ENCODE results near the gene MYL3. TPM values are rescaled to one million over a fixed set of nuclear protein-coding genes. Genes with fewer than 3 reads are reported as not detected.

The MYL3 gene
- total RNA-seq, 4 donors from 2014 or later, result 4.9 to 9.6 (median 6.0) TPM; not detected in 1

DNA sequence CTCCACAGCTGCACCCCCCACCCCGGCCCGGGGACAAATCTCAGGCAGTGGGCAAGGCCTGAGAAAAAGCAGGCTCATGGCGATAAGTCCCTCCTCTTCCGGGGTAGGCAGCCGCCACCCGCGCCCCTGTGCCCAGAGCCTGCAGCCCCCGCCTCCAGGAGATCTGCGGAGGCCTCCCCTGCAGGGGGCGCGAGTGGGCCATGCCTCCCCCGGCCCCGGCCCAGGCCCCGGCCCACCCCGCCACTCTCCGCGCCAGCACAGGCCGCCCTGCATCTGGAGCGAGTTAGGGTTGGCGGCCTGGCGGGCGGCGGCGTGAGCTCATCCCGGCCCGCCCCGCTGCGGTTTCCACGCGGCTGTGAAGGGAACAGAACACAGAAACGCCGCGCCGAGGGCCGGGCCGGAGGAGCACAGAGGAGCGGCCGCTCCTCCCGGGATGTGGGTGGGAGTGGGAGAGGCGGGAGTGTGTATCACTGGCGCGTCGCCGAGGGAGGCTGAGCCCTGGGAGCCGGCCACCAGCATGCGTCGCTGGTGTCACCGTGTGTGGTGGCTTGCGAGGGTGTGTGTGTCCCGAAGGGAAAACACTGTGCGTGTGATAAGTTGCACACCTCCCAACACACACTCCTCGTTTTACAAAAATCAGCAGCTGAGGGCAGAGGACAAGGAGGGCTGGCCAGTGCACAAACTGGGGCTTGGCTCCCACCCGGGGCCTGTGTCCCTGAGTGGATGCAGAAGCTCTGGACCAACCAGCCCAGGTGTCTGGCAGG, 17.2 kb downstream of the MYL3 start:
- Histone ChIP-seq H3K4me1 (peaks cover 0 to 7% of the 10 kb centered on the region in 2 donors), H3K27me3 (no peaks in the 10 kb centered on the region), H3K4me3 (peak overlapping the region; percentile 37 to 42), H3K27ac (peak overlapping the region; percentile 82), H3K9me3 (no peaks in the 10 kb centered on the region), H3K36me3 (no peaks in the 10 kb centered on the region)
- peak; percentile 78 to 87 for DNase-seq
- intact Hi-C loops (cut with DNase I; ENCODE audit: low total_unique reads), result no loop called here
- TF ChIP-seq POLR2A (IDR thresholded peaks at IDR 0.05), result peak in 1 of 2 donors; percentile 36
- TF ChIP-seq, protein P1, sequence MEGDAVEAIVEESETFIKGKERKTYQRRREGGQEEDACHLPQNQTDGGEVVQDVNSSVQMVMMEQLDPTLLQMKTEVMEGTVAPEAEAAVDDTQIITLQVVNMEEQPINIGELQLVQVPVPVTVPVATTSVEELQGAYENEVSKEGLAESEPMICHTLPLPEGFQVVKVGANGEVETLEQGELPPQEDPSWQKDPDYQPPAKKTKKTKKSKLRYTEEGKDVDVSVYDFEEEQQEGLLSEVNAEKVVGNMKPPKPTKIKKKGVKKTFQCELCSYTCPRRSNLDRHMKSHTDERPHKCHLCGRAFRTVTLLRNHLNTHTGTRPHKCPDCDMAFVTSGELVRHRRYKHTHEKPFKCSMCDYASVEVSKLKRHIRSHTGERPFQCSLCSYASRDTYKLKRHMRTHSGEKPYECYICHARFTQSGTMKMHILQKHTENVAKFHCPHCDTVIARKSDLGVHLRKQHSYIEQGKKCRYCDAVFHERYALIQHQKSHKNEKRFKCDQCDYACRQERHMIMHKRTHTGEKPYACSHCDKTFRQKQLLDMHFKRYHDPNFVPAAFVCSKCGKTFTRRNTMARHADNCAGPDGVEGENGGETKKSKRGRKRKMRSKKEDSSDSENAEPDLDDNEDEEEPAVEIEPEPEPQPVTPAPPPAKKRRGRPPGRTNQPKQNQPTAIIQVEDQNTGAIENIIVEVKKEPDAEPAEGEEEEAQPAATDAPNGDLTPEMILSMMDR (IDR thresholded peaks at IDR 0.05), result peak; percentile 41 to 67 (median 58)

DNA sequence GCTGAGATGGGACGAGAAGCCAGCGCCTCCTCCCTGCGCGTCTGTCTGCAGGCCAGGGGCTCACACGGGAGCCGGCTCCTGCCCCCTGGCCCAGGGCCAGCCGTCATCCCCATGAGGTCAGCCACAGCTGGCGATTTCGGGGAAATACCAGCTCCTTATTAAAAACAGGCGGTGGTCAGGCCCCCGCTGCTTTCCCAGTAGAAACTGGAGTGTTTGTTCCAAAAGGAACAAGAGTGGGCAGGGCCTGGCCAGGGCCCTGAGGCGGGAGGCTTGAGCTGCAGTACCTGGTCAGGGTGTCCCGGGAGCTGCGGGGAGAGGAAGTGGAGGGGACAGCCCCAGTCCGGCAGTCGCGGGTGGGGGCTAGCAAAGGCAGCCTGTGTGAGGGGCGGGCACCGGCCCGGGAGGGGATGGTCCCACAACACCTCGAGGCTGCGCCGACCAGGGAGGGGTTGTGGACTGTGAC, 17.8 kb downstream of the MYL3 start:
- H3K36me3 ChIP-seq, result no peaks in the 10 kb centered on the region
- intact Hi-C loops (cut with DNase I; ENCODE audit: low total_unique reads), result no loop called here
- H3K9me3 ChIP-seq, result peaks cover 0 to 3% of the 10 kb centered on the region in 2 donors
- peaks cover 0 to 7% of the 10 kb centered on the region in 2 donors for H3K4me1 ChIP-seq
- H3K27ac ChIP-seq, result peak overlapping the region; percentile 82
- no peaks in the 10 kb centered on the region for H3K27me3 ChIP-seq
- TF ChIP-seq POLR2A (IDR thresholded peaks at IDR 0.05), result no peak
- TF ChIP-seq, protein P1 (IDR thresholded peaks at IDR 0.05), result no peak
- peak overlapping the region; percentile 37 to 42 for H3K4me3 ChIP-seq
- DNase-seq, result peak; percentile 84 to 85

DNA sequence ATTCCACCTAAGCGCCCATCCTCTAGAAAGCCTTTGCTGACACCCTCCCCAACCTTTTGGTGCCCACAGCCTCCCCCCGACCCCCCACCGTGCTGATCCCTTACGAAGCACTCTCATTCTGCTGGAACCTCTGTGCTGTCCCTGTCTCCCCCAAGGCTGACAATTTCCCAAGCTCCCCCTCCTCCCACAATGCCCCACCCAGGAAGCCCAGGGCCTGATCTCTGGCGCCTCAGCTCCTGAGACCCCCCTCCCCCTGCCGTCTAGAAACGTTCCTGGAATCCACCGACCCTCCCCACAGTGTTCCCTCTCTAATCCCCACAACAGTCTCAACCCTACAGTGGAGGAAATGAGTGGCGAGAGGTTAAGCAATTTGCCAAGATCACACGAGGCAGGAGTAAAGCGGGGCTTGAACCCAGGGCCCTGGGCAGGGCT, 18.3 kb downstream of the MYL3 start:
- peak overlapping the region; percentile 82 for H3K27ac ChIP-seq
- H3K9me3 ChIP-seq, result peaks cover 0 to 7% of the 10 kb centered on the region in 2 donors
- DNase-seq, result no peak
- peak overlapping the region in 1 of 2 donors; percentile 37 for H3K4me3 ChIP-seq
- TF ChIP-seq, protein P1 (IDR thresholded peaks at IDR 0.05), result no peak
- TF ChIP-seq POLR2A (IDR thresholded peaks at IDR 0.05), result no peak
- peaks cover 0 to 7% of the 10 kb centered on the region in 2 donors for H3K4me1 ChIP-seq
- H3K27me3 ChIP-seq, result no peaks in the 10 kb centered on the region
- H3K36me3 ChIP-seq, result no peaks in the 10 kb centered on the region
- intact Hi-C loops (cut with DNase I; ENCODE audit: low total_unique reads), result no loop called here

DNA sequence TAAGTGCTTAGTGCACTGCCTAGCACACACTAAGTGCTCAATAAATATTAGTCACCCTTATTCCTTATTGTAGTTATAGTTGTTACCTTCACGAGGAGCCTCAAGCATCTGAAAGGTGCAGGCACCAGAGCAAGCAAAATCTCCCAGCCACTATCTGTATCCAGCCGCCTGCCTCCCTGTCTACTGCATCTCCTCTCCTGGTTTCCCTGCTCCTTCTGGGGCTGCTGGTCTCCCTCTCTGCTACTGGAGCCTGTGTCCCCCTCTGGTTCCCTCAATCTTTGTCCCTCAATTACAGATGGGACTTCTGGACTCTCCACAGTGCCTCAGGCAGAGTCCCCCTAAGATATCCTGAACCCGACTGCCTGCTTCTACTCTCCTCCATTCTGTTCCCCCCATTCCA, 18.8 kb downstream of the MYL3 start:
- intact Hi-C loops (cut with DNase I; ENCODE audit: low total_unique reads), result no loop called here
- DNase-seq, result no peak
- Histone ChIP-seq H3K4me1 (peaks cover 0 to 7% of the 10 kb centered on the region in 2 donors), H3K9me3 (peaks cover 0 to 7% of the 10 kb centered on the region in 2 donors), H3K4me3 (no peak overlapping the region), H3K36me3 (no peaks in the 10 kb centered on the region), H3K27ac (peak overlapping the region; percentile 82), H3K27me3 (no peaks in the 10 kb centered on the region)
- no peak for TF ChIP-seq POLR2A (IDR thresholded peaks at IDR 0.05)
- TF ChIP-seq, protein P1 (IDR thresholded peaks at IDR 0.05), result no peak

DNA sequence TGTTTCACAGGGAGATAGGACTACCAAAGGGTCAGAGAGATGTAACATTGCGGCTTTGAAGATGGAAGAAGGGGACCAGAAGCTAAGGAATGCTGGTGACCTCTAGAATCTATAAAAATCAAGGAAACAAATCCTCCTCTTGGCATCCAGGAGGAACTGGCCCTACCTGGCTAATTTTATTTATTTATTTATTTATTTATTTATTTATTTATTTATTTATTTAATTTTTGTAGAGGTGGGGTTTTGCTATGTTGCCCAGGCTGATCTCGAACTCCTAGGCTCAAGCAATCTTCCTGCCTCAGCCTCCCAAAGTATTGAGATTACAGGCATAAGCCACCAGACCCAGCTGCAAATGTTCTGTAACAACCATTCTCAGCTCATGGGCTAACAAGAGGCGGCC, 19.7 kb downstream of the MYL3 start:
- no peak for DNase-seq
- peaks cover 0 to 7% of the 10 kb centered on the region in 2 donors for H3K9me3 ChIP-seq
- intact Hi-C loops (cut with DNase I; ENCODE audit: low total_unique reads), result no loop called here
- no peak overlapping the region for H3K4me3 ChIP-seq
- H3K4me1 ChIP-seq, result peaks cover 0 to 7% of the 10 kb centered on the region in 2 donors
- H3K27me3 ChIP-seq, result no peaks in the 10 kb centered on the region
- TF ChIP-seq, protein P1 (IDR thresholded peaks at IDR 0.05), result no peak
- no peak for TF ChIP-seq POLR2A (IDR thresholded peaks at IDR 0.05)
- no peak overlapping the region for H3K27ac ChIP-seq
- H3K36me3 ChIP-seq, result no peaks in the 10 kb centered on the region

All from uterus (tissue), 4 donors.